Spleen (tissue), 11 donors: ENCODE data around the gene COL4A1. TPM values are rescaled to one million over a fixed set of nuclear protein-coding genes. Genes with fewer than 3 reads are reported as not detected.

ENCODE experiments used
- DNase-seq: peaks from one replicate; pipeline ENCODE4 v3.0.0-alpha.2; 2020
- H3K27ac ChIP-seq, 8 donors: fragments of 200-600 bp; sonication (generic) in 7 of 8; 1 replicate in 4 of 8; 2 replicates in 4 of 8; pipeline versions ENCODE4 v1.5.0 to v1.8.0; 2016 to 2021; ENCODE audit warnings: inconsistent platforms in 4 of 8, mild to moderate bottlenecking in 4 of 8, moderate library complexity in 1 of 8
- H3K27me3 ChIP-seq, 7 donors: fragments of 200-600 bp; sonication (generic) in 6 of 7; replicated peaks in 1 of 7; 1 replicate in 4 of 7; 2 replicates in 3 of 7; pipeline versions ENCODE4 v1.5.0 to v1.8.0; 2016 to 2021; ENCODE audit warnings: inconsistent platforms in 3 of 7, mild to moderate bottlenecking in 1 of 7
- H3K36me3 ChIP-seq, 6 donors: fragments of 200-600 bp; sonication (generic) in 5 of 6; 1 replicate in 4 of 6; 2 replicates in 2 of 6; pipeline versions ENCODE4 v1.5.0 to v1.8.0; 2016 to 2021; ENCODE audit warnings: inconsistent platforms in 2 of 6
- H3K4me1 ChIP-seq, 6 donors: fragments of 200-600 bp; sonication (generic) in 5 of 6; 1 replicate in 3 of 6; 2 replicates in 3 of 6; pipeline versions ENCODE4 v1.5.0 to v1.8.0; 2016 to 2021; ENCODE audit warnings: inconsistent platforms in 3 of 6
- H3K4me3 ChIP-seq, 8 donors: fragments of 200-600 bp; sonication (generic) in 7 of 8; 1 replicate in 4 of 8; 2 replicates in 4 of 8; pipeline versions ENCODE4 v1.5.0 to v1.8.0; 2016 to 2021; ENCODE audit warnings: inconsistent platforms in 4 of 8, mild to moderate bottlenecking in 4 of 8, moderate library complexity in 2 of 8
- H3K9me3 ChIP-seq, 8 donors: fragments of 200-600 bp; sonication (generic) in 7 of 8; 1 replicate in 4 of 8; 2 replicates in 4 of 8; pipeline versions ENCODE4 v1.5.0 to v1.8.0; 2016 to 2021; ENCODE audit warnings: inconsistent platforms in 4 of 8
- POLR2A ChIP-seq, 3 donors: fragments of 450-650 bp; IDR thresholded peaks; one replicate each; pipeline ENCODE4 v1.5.1; 2017; ENCODE audit warnings: antibody characterized with exemption in 3 of 3, mild to moderate bottlenecking in 1 of 3
- POLR2AphosphoS5 ChIP-seq, 3 donors: sonication (generic); formaldehyde crosslinking; IDR thresholded peaks; one replicate each; pipeline ENCODE4 v1.5.1; 2017; ENCODE audit warnings: antibody characterized with exemption in 3 of 3
- WGBS, 5 donors: extraction: QIAGEN DNeasy Blood & Tissue Kit in 3 of 5; methylation state at CpG; one replicate each; pipeline versions ENCODE4 v1.1.5 to v1.1.7; 2013 to 2018; 5-methylcytosine and 5-hydroxymethylcytosine counted together
- intact Hi-C: fragments of 100-400 bp; cut with DNase I; formaldehyde crosslinking; loops from one replicate; pipeline ENCODE4 v1.15.0; 2023; ENCODE audit warnings: low total_unique reads
- polyA plus RNA-seq, 3 donors: library from polyadenylated mRNA; stranded (reverse); fragments of 200-250 nt; gene quantifications; one replicate each; pipeline ENCODE4 v1.2.1, GENCODE V29; 2013
- total RNA-seq, 7 donors: library from RNA; depleted of rRNA in 3 of 7; stranded (reverse); fragments of >200 nt in 3 of 7; fragmentation: NEBNext Ultra II Directional in 4 of 7; extraction: Animal tissue kit (Norgen Biotek cat#: 25700) in 4 of 7; gene quantifications; one replicate each; pipeline versions ENCODE4 v1.1.0 to v1.2.1, GENCODE V29; 2016 to 2021
- TF ChIP-seq, protein P1 (sequence below), 11 experiments: fragments of 200-600 bp in 7 of 11; fragments of 450-650 bp in 4 of 11; sonication (generic) in 4 of 11; IDR thresholded peaks in 8 of 11; conservative IDR thresholded peaks in 3 of 11; 1 replicate in 7 of 11; 2 replicates in 4 of 11; pipeline versions ENCODE4 v1.4.0 to v1.8.0; 2016 to 2021; ENCODE audit warnings: antibody characterized with exemption in 11 of 11, inconsistent platforms in 4 of 11, mild to moderate bottlenecking in 1 of 11
- donor health status: healthy with polysubstance abuse.
- donor health status: DM: no; HTN: no; CAD: no; lungs with moderate emphysema.
- donor health status: DM: no; HTN: no; CAD: no.
- donor health status: Bipolar disorder and iron deficiency.
- donor health status: healthy.
- donor health status: DM: no; HTN: no; CAD: no.
- donor health status: DM: yes; HTN: yes; CAD: no.

COL4A1 gene
- total and polyA plus RNA-seq, 10 donors: 37.9 to 959 (median 340) TPM

DNA sequence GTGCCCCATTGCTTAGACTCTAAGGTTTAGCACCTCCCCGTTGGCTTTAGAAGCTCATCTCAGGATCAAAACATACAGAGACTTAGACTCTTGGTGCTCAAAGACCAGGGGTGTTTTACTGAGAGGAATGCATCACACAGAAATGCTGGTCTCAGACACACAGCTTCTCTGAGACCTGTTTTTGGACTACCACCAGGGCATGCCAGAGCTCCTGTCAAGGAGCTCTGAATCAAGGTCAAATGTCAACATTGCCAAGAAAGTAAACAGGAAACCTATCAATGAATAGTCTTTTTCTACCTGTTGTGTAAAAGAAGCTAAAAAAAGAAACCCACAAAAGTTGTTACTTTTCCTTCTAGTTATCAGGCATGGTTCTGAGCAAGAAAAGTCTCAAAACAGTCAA is 149.2 kb downstream of the COL4A1 start:
- H3K36me3 ChIP-seq: peaks cover 0 to 73% (median 17%) of the 10 kb centered on the region in 6 donors
- 50 to 91% (median 83%) methylated on average over 1 of the region's 1 CpG for WGBS, 5 donors
- DNase-seq: no peak
- H3K9me3 ChIP-seq: no peaks in the 10 kb centered on the region
- intact Hi-C loops: no loop called here
- TF ChIP-seq, protein P1, sequence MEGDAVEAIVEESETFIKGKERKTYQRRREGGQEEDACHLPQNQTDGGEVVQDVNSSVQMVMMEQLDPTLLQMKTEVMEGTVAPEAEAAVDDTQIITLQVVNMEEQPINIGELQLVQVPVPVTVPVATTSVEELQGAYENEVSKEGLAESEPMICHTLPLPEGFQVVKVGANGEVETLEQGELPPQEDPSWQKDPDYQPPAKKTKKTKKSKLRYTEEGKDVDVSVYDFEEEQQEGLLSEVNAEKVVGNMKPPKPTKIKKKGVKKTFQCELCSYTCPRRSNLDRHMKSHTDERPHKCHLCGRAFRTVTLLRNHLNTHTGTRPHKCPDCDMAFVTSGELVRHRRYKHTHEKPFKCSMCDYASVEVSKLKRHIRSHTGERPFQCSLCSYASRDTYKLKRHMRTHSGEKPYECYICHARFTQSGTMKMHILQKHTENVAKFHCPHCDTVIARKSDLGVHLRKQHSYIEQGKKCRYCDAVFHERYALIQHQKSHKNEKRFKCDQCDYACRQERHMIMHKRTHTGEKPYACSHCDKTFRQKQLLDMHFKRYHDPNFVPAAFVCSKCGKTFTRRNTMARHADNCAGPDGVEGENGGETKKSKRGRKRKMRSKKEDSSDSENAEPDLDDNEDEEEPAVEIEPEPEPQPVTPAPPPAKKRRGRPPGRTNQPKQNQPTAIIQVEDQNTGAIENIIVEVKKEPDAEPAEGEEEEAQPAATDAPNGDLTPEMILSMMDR (IDR thresholded peaks at IDR 0.05 in 8 of 11, conservative IDR thresholded peaks at IDR 0.05 in 3 of 11): no peak
- no peak for TF ChIP-seq POLR2AphosphoS5 (IDR thresholded peaks at IDR 0.05)
- no peak for TF ChIP-seq POLR2A (IDR thresholded peaks at IDR 0.05)
- peaks cover 0 to 32% (median 7%) of the 10 kb centered on the region in 6 donors for H3K4me1 ChIP-seq
- H3K27ac ChIP-seq: peak overlapping the region in 2 of 8 donors; percentile 16 to 94
- H3K4me3 ChIP-seq: no peak overlapping the region
- H3K27me3 ChIP-seq: no peaks in the 10 kb centered on the region

DNA sequence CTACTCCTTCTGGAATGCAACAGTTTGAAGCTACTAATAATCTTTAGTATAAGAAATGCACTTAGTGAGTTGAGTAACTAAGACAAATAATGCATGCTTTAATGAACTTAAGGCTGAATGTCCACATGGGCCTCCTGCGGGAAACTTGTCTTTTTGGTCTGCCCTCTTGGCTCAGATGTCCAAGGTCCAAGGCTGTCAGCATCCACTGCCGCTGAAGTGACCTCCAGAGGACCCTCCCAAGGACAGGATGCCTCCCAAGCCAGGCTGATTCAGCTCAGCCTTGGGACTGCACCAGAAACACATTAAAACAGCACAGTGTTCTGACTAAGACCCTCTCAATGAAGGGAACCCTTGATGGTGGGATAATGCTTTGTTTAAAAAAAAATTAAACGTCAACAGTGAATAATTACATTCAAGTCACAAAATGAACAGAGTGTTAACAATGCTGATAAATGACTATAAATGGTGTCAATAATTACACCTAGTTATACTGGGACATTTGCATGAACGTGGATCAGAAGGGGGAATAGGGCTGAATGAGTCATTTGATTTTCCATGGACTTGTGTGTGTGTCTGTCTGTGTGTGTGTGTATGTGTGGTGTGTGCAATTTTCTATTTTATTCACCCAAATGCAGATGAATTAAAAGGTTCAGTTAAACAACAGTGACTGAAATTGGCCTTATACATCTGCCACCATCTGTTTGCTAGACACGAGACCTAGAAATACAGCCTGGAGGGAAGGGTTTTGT is 150.5 kb downstream of the COL4A1 start:
- H3K4me1 ChIP-seq: peaks cover 0 to 21% (median 3%) of the 10 kb centered on the region in 6 donors
- peaks cover 0 to 73% (median 13%) of the 10 kb centered on the region in 6 donors for H3K36me3 ChIP-seq
- no peak overlapping the region for H3K4me3 ChIP-seq
- TF ChIP-seq, protein P1 (IDR thresholded peaks at IDR 0.05 in 8 of 11, conservative IDR thresholded peaks at IDR 0.05 in 3 of 11): no peak
- no peak for TF ChIP-seq POLR2A (IDR thresholded peaks at IDR 0.05)
- TF ChIP-seq POLR2AphosphoS5 (IDR thresholded peaks at IDR 0.05): no peak
- no peak for DNase-seq
- intact Hi-C loops: no loop called here
- peak overlapping the region in 1 of 8 donors; percentile 13 for H3K27ac ChIP-seq
- H3K27me3 ChIP-seq: no peaks in the 10 kb centered on the region
- no peaks in the 10 kb centered on the region for H3K9me3 ChIP-seq
- 54 to 86% (median 70%) methylated on average over 5 of the region's 5 CpGs for WGBS, 5 donors

DNA sequence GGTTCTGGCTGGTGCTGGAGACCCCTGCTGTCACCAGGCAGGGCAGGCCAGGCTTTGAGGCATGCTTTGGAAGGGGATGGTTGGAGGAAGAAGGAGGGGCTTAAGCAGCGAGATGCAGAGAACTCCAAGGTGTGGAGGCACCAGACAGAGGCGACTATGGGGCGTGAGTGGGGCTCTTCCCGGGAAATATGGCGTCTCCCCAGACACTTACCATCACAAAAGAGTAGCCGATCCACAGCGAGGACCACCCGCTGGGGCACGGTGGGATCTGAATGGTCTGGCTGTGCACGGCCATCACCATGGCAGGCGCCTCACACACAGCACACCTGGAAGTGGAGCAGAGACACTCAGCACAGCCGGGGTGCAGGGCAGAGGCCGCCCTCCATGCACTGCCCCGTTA is 151.9 kb downstream of the COL4A1 start:
- H3K27me3 ChIP-seq: no peaks in the 10 kb centered on the region
- no peak overlapping the region for H3K4me3 ChIP-seq
- intact Hi-C loops: no loop called here
- TF ChIP-seq POLR2A (IDR thresholded peaks at IDR 0.05) (no peak), POLR2AphosphoS5 (IDR thresholded peaks at IDR 0.05) (peak in 1 of 3 donors; percentile 12)
- TF ChIP-seq, protein P1 (IDR thresholded peaks at IDR 0.05 in 8 of 11, conservative IDR thresholded peaks at IDR 0.05 in 3 of 11): no peak
- H3K4me1 ChIP-seq: peaks cover 0 to 19% (median 0%) of the 10 kb centered on the region in 6 donors
- H3K36me3 ChIP-seq: peaks cover 0 to 76% (median 15%) of the 10 kb centered on the region in 6 donors
- H3K9me3 ChIP-seq: no peaks in the 10 kb centered on the region
- H3K27ac ChIP-seq: no peak overlapping the region
- DNase-seq: no peak
- 85 to 95% (median 93%) methylated on average over 14 of the region's 14 CpGs for WGBS, 5 donors

DNA sequence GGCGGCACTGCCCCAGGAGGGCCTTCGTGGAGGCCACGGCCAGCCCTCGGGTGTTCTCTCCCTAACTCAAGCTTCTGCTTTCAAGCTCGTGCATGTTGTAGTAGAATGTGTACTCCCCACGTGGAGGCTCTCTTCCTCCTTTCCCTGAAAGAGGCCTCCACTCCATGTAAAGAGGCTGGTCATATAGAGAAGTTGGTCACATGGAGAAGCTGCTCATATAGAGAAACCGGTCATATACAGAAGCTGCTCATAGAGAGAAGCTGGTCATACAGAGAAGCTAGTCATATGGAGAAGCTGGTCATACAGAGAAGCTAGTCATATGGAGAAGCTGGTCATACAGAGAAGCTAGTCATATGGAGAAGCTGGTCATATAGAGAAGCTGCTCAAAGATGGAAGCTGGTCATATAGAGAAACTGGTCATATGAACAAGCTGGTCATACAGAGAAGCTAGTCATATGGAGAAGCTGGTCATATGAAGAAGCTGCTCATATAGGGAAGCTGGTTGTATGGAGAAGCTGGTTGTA is 152.5 kb downstream of the COL4A1 start:
- TF ChIP-seq, protein P1 (IDR thresholded peaks at IDR 0.05 in 8 of 11, conservative IDR thresholded peaks at IDR 0.05 in 3 of 11): no peak
- TF ChIP-seq POLR2AphosphoS5 (IDR thresholded peaks at IDR 0.05): no peak
- TF ChIP-seq POLR2A (IDR thresholded peaks at IDR 0.05): no peak
- intact Hi-C loops: no loop called here
- Histone ChIP-seq H3K36me3 (peaks cover 0 to 78% (median 15%) of the 10 kb centered on the region in 6 donors), H3K4me3 (no peak overlapping the region), H3K27ac (no peak overlapping the region), H3K9me3 (no peaks in the 10 kb centered on the region), H3K27me3 (no peaks in the 10 kb centered on the region), H3K4me1 (peaks cover 0 to 19% (median 0%) of the 10 kb centered on the region in 6 donors)
- 59 to 72% (median 64%) methylated on average over 7 of the region's 7 CpGs for WGBS, 5 donors
- no peak for DNase-seq
